ENCODE results near the gene EIF4E3. TPM values are rescaled to one million over a fixed set of nuclear protein-coding genes. Genes with fewer than 3 reads are reported as not detected.

EIF4E3 gene
- total RNA-seq, 2 experiments from 2014 or later = 56.5 to 61.9 TPM

GRCh38 chr3:71672807-71673206 is 52.4 kb downstream of the EIF4E3 start:
- no peak for DNase-seq
- no peaks in the 10 kb centered on the region for H3K9me3 Mint-ChIP-seq (ENCODE audit: low read depth)
- H3K27ac Mint-ChIP-seq = no peak overlapping the region
- H3K4me1 Mint-ChIP-seq = no peaks in the 10 kb centered on the region
- H3K4me3 Mint-ChIP-seq = no peak overlapping the region
- H3K27me3 Mint-ChIP-seq = no peaks in the 10 kb centered on the region
- H3K36me3 Mint-ChIP-seq = peaks cover 19% of the 10 kb centered on the region
- no peak for ATAC-seq
- CTCF ChIA-PET = interaction anchor here (1.2 kb wide), 1 partner anchor 185 kb away, joined by 4 read pairs; no protein-coding TSS in a partner anchor

GRCh38 chr3:71672340-71672739 is 52.9 kb downstream of the EIF4E3 start:
- no peaks in the 10 kb centered on the region for H3K9me3 Mint-ChIP-seq (ENCODE audit: low read depth)
- ATAC-seq = no peak
- H3K4me1 Mint-ChIP-seq = no peaks in the 10 kb centered on the region
- no peak for DNase-seq
- H3K27me3 Mint-ChIP-seq = no peaks in the 10 kb centered on the region
- no peak overlapping the region for H3K27ac Mint-ChIP-seq
- CTCF ChIA-PET = no interaction called here
- H3K36me3 Mint-ChIP-seq = peaks cover 18% of the 10 kb centered on the region
- H3K4me3 Mint-ChIP-seq = no peak overlapping the region

- no peaks in the 10 kb centered on the region for H3K4me1 Mint-ChIP-seq
- ATAC-seq = no peak
These were observed 53.9 kb downstream of the EIF4E3 start for GRCh38 chr3:71671216-71671845.

GRCh38 chr3:71662568-71662967 is 62.6 kb downstream of the EIF4E3 start:
- Mint-ChIP-seq H3K9me3 (ENCODE audit: low read depth) (peaks cover 3% of the 10 kb centered on the region), H3K4me1 (no peaks in the 10 kb centered on the region), H3K27me3 (no peaks in the 10 kb centered on the region), H3K27ac (no peak overlapping the region), H3K4me3 (no peak overlapping the region), H3K36me3 (peaks cover 23% of the 10 kb centered on the region)
- ATAC-seq (no peak), DNase-seq (no peak)
- CTCF ChIA-PET = interaction anchor here (1.7 kb wide), 1 partner anchor 21 kb away, joined by 3 read pairs; no protein-coding TSS in a partner anchor

More at GRCh38 chr3:71671216-71671845, 53.9 kb downstream of the EIF4E3 start:
- DNase-seq = no peak
- Mint-ChIP-seq H3K9me3 (ENCODE audit: low read depth) (no peaks in the 10 kb centered on the region), H3K27ac (no peak overlapping the region), H3K4me3 (no peak overlapping the region), H3K27me3 (no peaks in the 10 kb centered on the region), H3K36me3 (peaks cover 21% of the 10 kb centered on the region)
- CTCF ChIA-PET = no interaction called here

- CTCF ChIA-PET = interaction anchor here (1.7 kb wide), 1 partner anchor 21 kb away, joined by 3 read pairs; no protein-coding TSS in a partner anchor
- Mint-ChIP-seq H3K4me3 (no peak overlapping the region), H3K9me3 (ENCODE audit: low read depth) (peaks cover 3% of the 10 kb centered on the region), H3K27ac (no peak overlapping the region), H3K27me3 (no peaks in the 10 kb centered on the region), H3K36me3 (peaks cover 21% of the 10 kb centered on the region), H3K4me1 (no peaks in the 10 kb centered on the region)
- DNase-seq (no peak), ATAC-seq (no peak)
These were observed 63.1 kb downstream of the EIF4E3 start for GRCh38 chr3:71662056-71662455.

- H3K4me3 Mint-ChIP-seq = no peak overlapping the region
- H3K4me1 Mint-ChIP-seq = no peaks in the 10 kb centered on the region
- CTCF ChIA-PET = no interaction called here
- no peak overlapping the region for H3K27ac Mint-ChIP-seq
- ATAC-seq (no peak), DNase-seq (no peak)
- peaks cover 5% of the 10 kb centered on the region for H3K36me3 Mint-ChIP-seq
- H3K9me3 Mint-ChIP-seq (ENCODE audit: low read depth) = no peaks in the 10 kb centered on the region
- no peaks in the 10 kb centered on the region for H3K27me3 Mint-ChIP-seq
These were observed 65.2 kb downstream of the EIF4E3 start for GRCh38 chr3:71659864-71660591.

- Mint-ChIP-seq H3K27me3 (no peaks in the 10 kb centered on the region), H3K4me3 (no peak overlapping the region), H3K9me3 (ENCODE audit: low read depth) (no peaks in the 10 kb centered on the region), H3K36me3 (no peaks in the 10 kb centered on the region), H3K27ac (no peak overlapping the region), H3K4me1 (no peaks in the 10 kb centered on the region)
- ATAC-seq = no peak
- no peak for DNase-seq
- CTCF ChIA-PET = interaction anchor here (1.2 kb wide), 1 partner anchor 201 kb away, joined by 3 read pairs; no protein-coding TSS in a partner anchor
These were observed 67.2 kb downstream of the EIF4E3 start for GRCh38 chr3:71657831-71658530.

GRCh38 chr3:71655061-71655460 is 70.1 kb downstream of the EIF4E3 start:
- Mint-ChIP-seq H3K27ac (no peak overlapping the region), H3K4me3 (no peak overlapping the region), H3K27me3 (no peaks in the 10 kb centered on the region), H3K36me3 (no peaks in the 10 kb centered on the region), H3K4me1 (no peaks in the 10 kb centered on the region), H3K9me3 (ENCODE audit: low read depth) (no peaks in the 10 kb centered on the region)
- ATAC-seq (no peak), DNase-seq (no peak)
- CTCF ChIA-PET = no interaction called here

- no peaks in the 10 kb centered on the region for H3K36me3 Mint-ChIP-seq
- H3K4me1 Mint-ChIP-seq = no peaks in the 10 kb centered on the region
- H3K27me3 Mint-ChIP-seq = no peaks in the 10 kb centered on the region
- DNase-seq (no peak), ATAC-seq (no peak)
- H3K9me3 Mint-ChIP-seq (ENCODE audit: low read depth) = no peaks in the 10 kb centered on the region
- CTCF ChIA-PET = interaction anchor here (0.9 kb wide), 1 partner anchor 1100 kb away, joined by 3 read pairs; no protein-coding TSS in a partner anchor
- H3K4me3 Mint-ChIP-seq = no peak overlapping the region
- H3K27ac Mint-ChIP-seq = no peak overlapping the region
These were observed 71.8 kb downstream of the EIF4E3 start for GRCh38 chr3:71653414-71653807.

GRCh38 chr3:71652781-71653413 is 72.3 kb downstream of the EIF4E3 start:
- Mint-ChIP-seq H3K27ac (no peak overlapping the region), H3K4me1 (no peaks in the 10 kb centered on the region), H3K36me3 (no peaks in the 10 kb centered on the region), H3K9me3 (ENCODE audit: low read depth) (no peaks in the 10 kb centered on the region), H3K4me3 (no peak overlapping the region), H3K27me3 (no peaks in the 10 kb centered on the region)
- CTCF ChIA-PET = interaction anchor here (0.9 kb wide), 1 partner anchor 1100 kb away, joined by 3 read pairs; no protein-coding TSS in a partner anchor
- no peak for DNase-seq
- no peak for ATAC-seq

- no peak overlapping the region for H3K27ac Mint-ChIP-seq
- CTCF ChIA-PET = no interaction called here
- ATAC-seq = no peak
- DNase-seq = no peak
- no peaks in the 10 kb centered on the region for H3K4me1 Mint-ChIP-seq
- no peaks in the 10 kb centered on the region for H3K27me3 Mint-ChIP-seq
- no peak overlapping the region for H3K4me3 Mint-ChIP-seq
- no peaks in the 10 kb centered on the region for H3K36me3 Mint-ChIP-seq
- H3K9me3 Mint-ChIP-seq (ENCODE audit: low read depth) = no peaks in the 10 kb centered on the region
These were observed 73.6 kb downstream of the EIF4E3 start for GRCh38 chr3:71651625-71652024.

GRCh38 chr3:71650372-71650771 is 74.8 kb downstream of the EIF4E3 start:
- Mint-ChIP-seq H3K36me3 (no peaks in the 10 kb centered on the region), H3K9me3 (ENCODE audit: low read depth) (no peaks in the 10 kb centered on the region), H3K4me3 (no peak overlapping the region), H3K27ac (no peak overlapping the region), H3K27me3 (no peaks in the 10 kb centered on the region), H3K4me1 (no peaks in the 10 kb centered on the region)
- ATAC-seq (no peak), DNase-seq (no peak)
- CTCF ChIA-PET = no interaction called here

- DNase-seq (no peak), ATAC-seq (no peak)
- no peaks in the 10 kb centered on the region for H3K9me3 Mint-ChIP-seq (ENCODE audit: low read depth)
- no peaks in the 10 kb centered on the region for H3K4me1 Mint-ChIP-seq
- no peaks in the 10 kb centered on the region for H3K36me3 Mint-ChIP-seq
- CTCF ChIA-PET = no interaction called here
- no peaks in the 10 kb centered on the region for H3K27me3 Mint-ChIP-seq
- no peak overlapping the region for H3K4me3 Mint-ChIP-seq
- no peak overlapping the region for H3K27ac Mint-ChIP-seq
These were observed 75.4 kb downstream of the EIF4E3 start for GRCh38 chr3:71649757-71650156.

Data from activated CD8-positive, alpha-beta memory T cell treated with anti-CD3 and anti-CD28 coated beads, Interleukin-2, amount 10 ng/mL, durations not matched to agents 7 days and 5 days (primary cell).